Parathyroid adenoma (tissue), 2 donors: ENCODE data around the gene HIF3A.

Experiments
- H2AFZ ChIP-seq: fragments of 300-600 bp; sonication (generic); one replicate; pipeline ENCODE4 v1.7.0; 2017; ENCODE audit warnings: antibody characterized with exemption, mild to moderate bottlenecking
- H3K27ac ChIP-seq: fragments of 300-600 bp; sonication (generic); one replicate; pipeline ENCODE4 v1.7.0; 2017
- H3K27me3 ChIP-seq: fragments of 300-600 bp; sonication (generic); one replicate; pipeline ENCODE4 v1.7.0; 2017; ENCODE audit warnings: low read length; ENCODE audit not compliant: control insufficient read depth, insufficient read depth
- H3K36me3 ChIP-seq: fragments of 300-600 bp; sonication (generic); one replicate; pipeline ENCODE4 v1.7.0; 2017; ENCODE audit warnings: low read length; ENCODE audit not compliant: control insufficient read depth, insufficient read depth
- H3K4me1 ChIP-seq: fragments of 300-600 bp; sonication (generic); one replicate; pipeline ENCODE4 v1.7.0; 2017; ENCODE audit warnings: control low read depth
- H3K4me2 ChIP-seq: fragments of 300-600 bp; sonication (generic); one replicate; pipeline ENCODE4 v1.7.0; 2017; ENCODE audit warnings: low read length
- H3K4me3 ChIP-seq: fragments of 300-600 bp; sonication (generic); one replicate; pipeline ENCODE4 v1.7.0; 2017; ENCODE audit warnings: low read depth, low read length
- H3K79me2 ChIP-seq: fragments of 300-600 bp; sonication (generic); one replicate; pipeline ENCODE4 v1.7.0; 2017; ENCODE audit warnings: control low read depth
- H3K9ac ChIP-seq: fragments of 300-600 bp; sonication (generic); one replicate; pipeline ENCODE4 v1.7.0; 2017; ENCODE audit warnings: mild to moderate bottlenecking
- H3K9me3 ChIP-seq: fragments of 300-600 bp; sonication (generic); one replicate; pipeline ENCODE4 v1.7.0; 2017; ENCODE audit warnings: low read length; ENCODE audit not compliant: control insufficient read depth
- TF ChIP-seq, protein P1 (sequence below): fragments of 300-600 bp; sonication (generic); IDR thresholded peaks from one replicate; pipeline ENCODE4 v1.7.0; 2017; ENCODE audit warnings: antibody characterized with exemption, mild to moderate bottlenecking
- donor health status: primary hyperparathyroidism.

The HIF3A gene

DNA sequence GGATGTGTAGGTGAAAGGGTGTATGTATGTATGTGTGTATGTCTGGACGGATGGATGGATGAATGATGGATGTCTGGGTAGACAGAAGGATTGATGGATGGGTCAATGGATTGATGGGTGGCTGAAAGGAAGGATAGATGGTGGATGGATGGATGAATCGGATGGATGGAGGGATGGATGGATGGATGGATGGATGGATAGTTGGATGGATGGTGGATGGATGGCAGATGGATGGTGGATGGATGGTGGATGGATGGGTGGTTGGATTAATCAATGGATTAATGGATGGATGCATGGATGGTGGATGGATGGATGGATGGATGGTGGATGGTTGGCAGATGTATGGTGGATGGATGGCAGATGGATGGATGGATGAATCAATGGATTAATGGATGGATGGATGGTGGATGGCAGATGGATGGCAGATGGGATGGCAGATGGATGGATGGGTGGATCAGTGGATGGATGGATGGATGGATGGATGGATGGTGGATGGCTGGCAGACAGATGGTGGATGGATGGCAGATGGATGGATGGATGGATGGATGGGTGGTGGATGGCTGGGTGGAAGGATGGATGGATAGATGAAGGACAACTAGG lies 33.6 kb downstream of the HIF3A start:
- TF ChIP-seq, protein P1, sequence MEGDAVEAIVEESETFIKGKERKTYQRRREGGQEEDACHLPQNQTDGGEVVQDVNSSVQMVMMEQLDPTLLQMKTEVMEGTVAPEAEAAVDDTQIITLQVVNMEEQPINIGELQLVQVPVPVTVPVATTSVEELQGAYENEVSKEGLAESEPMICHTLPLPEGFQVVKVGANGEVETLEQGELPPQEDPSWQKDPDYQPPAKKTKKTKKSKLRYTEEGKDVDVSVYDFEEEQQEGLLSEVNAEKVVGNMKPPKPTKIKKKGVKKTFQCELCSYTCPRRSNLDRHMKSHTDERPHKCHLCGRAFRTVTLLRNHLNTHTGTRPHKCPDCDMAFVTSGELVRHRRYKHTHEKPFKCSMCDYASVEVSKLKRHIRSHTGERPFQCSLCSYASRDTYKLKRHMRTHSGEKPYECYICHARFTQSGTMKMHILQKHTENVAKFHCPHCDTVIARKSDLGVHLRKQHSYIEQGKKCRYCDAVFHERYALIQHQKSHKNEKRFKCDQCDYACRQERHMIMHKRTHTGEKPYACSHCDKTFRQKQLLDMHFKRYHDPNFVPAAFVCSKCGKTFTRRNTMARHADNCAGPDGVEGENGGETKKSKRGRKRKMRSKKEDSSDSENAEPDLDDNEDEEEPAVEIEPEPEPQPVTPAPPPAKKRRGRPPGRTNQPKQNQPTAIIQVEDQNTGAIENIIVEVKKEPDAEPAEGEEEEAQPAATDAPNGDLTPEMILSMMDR: no peak
- no peaks in the 10 kb centered on the region for H3K36me3 ChIP-seq
- no peak overlapping the region for H3K27ac ChIP-seq
- no peaks in the 10 kb centered on the region for H3K9me3 ChIP-seq
- no peak overlapping the region for H3K4me3 ChIP-seq
- no peak overlapping the region for H3K9ac ChIP-seq
- H3K4me1 ChIP-seq: no peaks in the 10 kb centered on the region
- no peaks in the 10 kb centered on the region for H3K79me2 ChIP-seq
- no peak overlapping the region for H2AFZ ChIP-seq
- no peak overlapping the region for H3K4me2 ChIP-seq
- no peaks in the 10 kb centered on the region for H3K27me3 ChIP-seq

DNA sequence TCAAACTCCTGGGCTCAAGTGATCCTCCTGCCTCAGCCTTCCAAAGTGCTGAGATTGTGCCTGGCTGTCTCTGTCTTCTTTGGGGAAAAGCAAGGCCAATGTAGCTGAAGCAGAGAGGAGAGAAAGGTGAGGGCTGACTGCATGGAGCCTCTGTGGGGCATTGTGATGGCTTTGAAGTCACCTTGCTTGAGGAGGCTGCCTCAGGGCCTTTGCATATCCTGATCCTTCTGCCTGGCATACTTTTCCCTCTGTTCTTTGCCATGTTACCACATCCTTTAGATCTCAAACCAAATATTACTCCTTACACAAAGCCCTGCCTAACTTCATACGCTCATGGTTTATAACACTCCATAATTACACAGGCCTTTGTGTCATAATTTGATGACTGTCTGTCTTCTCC lies 40.6 kb downstream of the HIF3A start:
- H2AFZ ChIP-seq: no peak overlapping the region
- H3K9me3 ChIP-seq: no peaks in the 10 kb centered on the region
- no peak overlapping the region for H3K4me2 ChIP-seq
- H3K36me3 ChIP-seq: no peaks in the 10 kb centered on the region
- TF ChIP-seq, protein P1: no peak
- no peaks in the 10 kb centered on the region for H3K4me1 ChIP-seq
- no peak overlapping the region for H3K9ac ChIP-seq
- H3K4me3 ChIP-seq: no peak overlapping the region
- no peaks in the 10 kb centered on the region for H3K27me3 ChIP-seq
- H3K79me2 ChIP-seq: no peaks in the 10 kb centered on the region
- H3K27ac ChIP-seq: no peak overlapping the region

DNA sequence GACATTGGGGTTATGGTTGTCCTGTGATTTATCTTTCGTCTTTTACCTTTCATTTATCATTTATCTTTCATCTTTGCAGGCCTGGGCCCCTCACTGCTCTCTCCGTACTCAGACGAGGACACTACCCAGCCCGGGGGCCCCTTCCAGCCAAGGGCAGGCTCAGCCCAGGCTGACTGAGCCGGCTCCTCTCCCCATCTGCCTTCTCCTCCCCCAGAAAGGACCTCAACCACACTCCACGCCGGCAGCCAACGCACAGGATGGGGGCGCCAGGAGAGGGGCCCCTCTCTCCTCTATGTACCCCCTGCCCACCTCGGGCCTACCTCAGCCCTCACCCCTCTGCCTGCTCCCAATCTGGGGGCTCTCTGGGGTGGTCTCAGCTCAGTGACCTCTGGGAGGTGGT lies 42.6 kb downstream of the HIF3A start:
- TF ChIP-seq, protein P1: no peak
- H2AFZ ChIP-seq: no peak overlapping the region
- H3K4me2 ChIP-seq: no peak overlapping the region
- no peaks in the 10 kb centered on the region for H3K9me3 ChIP-seq
- H3K4me1 ChIP-seq: no peaks in the 10 kb centered on the region
- H3K36me3 ChIP-seq: no peaks in the 10 kb centered on the region
- H3K9ac ChIP-seq: no peak overlapping the region
- no peak overlapping the region for H3K4me3 ChIP-seq
- H3K27me3 ChIP-seq: no peaks in the 10 kb centered on the region
- no peaks in the 10 kb centered on the region for H3K79me2 ChIP-seq
- no peak overlapping the region for H3K27ac ChIP-seq

DNA sequence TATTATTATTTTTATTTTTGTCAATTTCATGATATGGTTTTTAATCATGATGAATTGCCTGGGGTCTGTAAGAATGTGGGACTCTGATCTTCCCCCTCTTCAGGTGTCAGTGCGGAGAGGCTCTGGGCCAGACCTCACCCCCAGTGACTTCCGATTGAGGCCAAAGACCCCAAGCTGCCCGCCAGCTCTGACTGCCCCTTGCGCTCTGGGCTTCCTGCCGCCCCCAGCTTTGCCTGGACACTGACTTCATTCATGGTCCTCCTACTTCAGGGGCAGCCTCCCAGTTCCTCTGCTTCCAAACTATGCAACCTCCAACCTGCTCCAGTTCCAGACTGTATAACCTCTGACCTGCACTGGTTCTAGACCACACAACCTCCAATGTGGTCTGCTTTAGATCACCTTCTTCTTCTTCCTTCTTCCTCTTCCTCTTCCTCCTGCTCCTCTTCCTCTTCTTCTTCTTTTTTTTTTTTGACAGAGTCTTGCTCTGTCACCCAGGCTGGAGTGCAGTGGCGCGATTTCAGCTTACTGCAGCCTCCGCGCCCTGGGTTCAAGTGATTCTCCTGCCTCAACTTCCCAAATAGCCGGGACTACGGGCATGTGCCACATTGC lies 43.3 kb downstream of the HIF3A start:
- H3K36me3 ChIP-seq: no peaks in the 10 kb centered on the region
- no peak overlapping the region for H3K4me2 ChIP-seq
- TF ChIP-seq, protein P1: no peak

DNA sequence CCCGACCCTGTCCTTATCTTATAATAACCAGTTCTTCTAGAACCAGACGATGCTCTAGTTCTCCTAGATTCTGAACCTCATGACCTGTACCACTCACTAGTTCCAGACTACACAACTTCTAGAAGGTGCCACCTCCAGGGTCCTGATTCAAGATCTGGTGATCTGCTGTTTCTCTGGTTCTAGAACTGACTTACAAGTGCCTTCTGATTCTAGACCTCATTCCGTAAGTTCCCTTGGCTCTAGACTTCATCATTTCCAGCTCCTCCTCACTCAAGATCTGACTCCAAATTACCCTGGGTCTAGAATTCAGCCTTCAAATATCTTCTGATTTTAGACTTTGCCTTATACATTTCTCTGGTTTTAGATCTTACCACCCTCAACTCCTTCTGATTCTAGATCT lies 45.1 kb downstream of the HIF3A start:
- no peaks in the 10 kb centered on the region for H3K27me3 ChIP-seq
- H3K9me3 ChIP-seq: no peaks in the 10 kb centered on the region
- H3K36me3 ChIP-seq: no peaks in the 10 kb centered on the region
- peaks cover 4% of the 10 kb centered on the region for H3K4me1 ChIP-seq
- H3K79me2 ChIP-seq: peaks cover 1% of the 10 kb centered on the region
- no peak overlapping the region for H3K9ac ChIP-seq
- no peak overlapping the region for H2AFZ ChIP-seq
- H3K4me3 ChIP-seq: no peak overlapping the region
- TF ChIP-seq, protein P1: no peak
- no peak overlapping the region for H3K4me2 ChIP-seq
- H3K27ac ChIP-seq: no peak overlapping the region

More for the DNA sequence above, 43.3 kb downstream of the HIF3A start:
- Histone ChIP-seq H3K4me3 (no peak overlapping the region), H3K27me3 (no peaks in the 10 kb centered on the region), H3K27ac (no peak overlapping the region), H2AFZ (no peak overlapping the region), H3K9me3 (no peaks in the 10 kb centered on the region), H3K4me1 (no peaks in the 10 kb centered on the region), H3K79me2 (no peaks in the 10 kb centered on the region), H3K9ac (no peak overlapping the region)
